ENCODE measurements around the gene AMELX.

The AMELX gene

DNA sequence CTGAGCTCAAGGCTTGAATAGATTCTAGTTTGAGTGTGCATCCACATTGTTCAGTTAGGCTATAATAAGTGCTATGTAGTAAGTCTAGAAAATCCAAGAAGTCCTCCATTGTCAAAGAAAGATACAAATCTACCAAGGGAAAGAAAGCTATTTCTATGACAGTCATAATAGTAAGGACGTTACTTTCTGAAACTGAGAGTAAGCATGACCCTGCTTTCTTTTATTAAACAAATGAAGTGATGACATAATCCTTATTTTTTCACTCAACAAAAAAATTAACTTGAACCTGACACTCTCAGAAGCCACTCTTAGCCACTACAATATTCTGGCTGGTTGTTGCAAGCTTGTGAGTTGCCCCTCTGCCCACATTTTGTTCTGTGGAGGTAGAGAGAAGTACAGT lies 33.8 kb upstream of the AMELX start:
- intact Hi-C loops (cut with DNase I; ENCODE audit: low total_unique reads) = no loop called here
- DNase-seq = no peak
- no peaks in the 10 kb centered on the region for H3K27me3 ChIP-seq
- H3K4me3 ChIP-seq = no peak overlapping the region
- H3K27ac ChIP-seq = no peak overlapping the region
- no peaks in the 10 kb centered on the region for H3K9me3 ChIP-seq
- peaks cover 0 to 9% (median 0%) of the 10 kb centered on the region in 4 donors for H3K4me1 ChIP-seq
- TF ChIP-seq, protein P1, sequence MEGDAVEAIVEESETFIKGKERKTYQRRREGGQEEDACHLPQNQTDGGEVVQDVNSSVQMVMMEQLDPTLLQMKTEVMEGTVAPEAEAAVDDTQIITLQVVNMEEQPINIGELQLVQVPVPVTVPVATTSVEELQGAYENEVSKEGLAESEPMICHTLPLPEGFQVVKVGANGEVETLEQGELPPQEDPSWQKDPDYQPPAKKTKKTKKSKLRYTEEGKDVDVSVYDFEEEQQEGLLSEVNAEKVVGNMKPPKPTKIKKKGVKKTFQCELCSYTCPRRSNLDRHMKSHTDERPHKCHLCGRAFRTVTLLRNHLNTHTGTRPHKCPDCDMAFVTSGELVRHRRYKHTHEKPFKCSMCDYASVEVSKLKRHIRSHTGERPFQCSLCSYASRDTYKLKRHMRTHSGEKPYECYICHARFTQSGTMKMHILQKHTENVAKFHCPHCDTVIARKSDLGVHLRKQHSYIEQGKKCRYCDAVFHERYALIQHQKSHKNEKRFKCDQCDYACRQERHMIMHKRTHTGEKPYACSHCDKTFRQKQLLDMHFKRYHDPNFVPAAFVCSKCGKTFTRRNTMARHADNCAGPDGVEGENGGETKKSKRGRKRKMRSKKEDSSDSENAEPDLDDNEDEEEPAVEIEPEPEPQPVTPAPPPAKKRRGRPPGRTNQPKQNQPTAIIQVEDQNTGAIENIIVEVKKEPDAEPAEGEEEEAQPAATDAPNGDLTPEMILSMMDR (IDR thresholded peaks at IDR 0.05) = no peak
- H3K36me3 ChIP-seq = no peaks in the 10 kb centered on the region

DNA sequence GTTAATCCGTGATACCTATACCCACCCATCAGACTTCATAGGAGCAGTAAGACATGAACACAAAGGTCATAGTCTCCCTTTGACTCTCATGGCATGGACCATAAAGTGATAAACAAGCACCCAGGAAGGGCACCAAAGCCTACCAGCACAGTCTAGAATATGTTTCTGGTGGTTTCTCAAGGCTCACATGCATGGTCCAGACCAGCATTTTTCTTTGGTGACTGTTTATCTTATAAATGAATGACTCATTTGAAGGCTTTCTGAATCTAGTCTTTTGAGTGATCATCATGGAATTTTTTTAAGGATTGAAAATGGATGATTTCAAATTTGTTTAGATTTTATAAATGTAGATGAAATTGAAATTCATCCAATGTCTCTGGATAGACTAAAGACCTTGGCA lies 32.0 kb upstream of the AMELX start:
- intact Hi-C loops (cut with DNase I; ENCODE audit: low total_unique reads) = no loop called here
- TF ChIP-seq, protein P1 (IDR thresholded peaks at IDR 0.05) = no peak
- no peak overlapping the region for H3K27ac ChIP-seq

DNA sequence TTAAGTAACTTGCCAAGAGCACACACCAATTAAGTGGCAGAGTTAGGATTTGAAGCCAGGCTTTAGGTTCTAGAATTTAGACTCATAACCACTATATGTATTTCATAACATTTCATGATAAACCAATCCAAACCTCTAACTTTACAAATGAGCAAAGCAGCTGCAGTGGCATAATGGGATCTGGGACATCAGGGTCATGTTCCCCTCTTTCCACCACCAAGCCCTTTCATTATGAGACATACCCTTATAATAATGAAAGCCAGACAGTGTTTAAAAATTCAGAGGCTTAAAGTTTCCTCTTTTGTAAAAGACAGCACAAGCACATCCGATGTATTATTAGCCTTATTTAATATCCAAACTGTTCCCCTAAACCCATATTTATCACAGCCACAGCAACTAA lies 28.3 kb upstream of the AMELX start:
- H3K9me3 ChIP-seq = no peaks in the 10 kb centered on the region
- intact Hi-C loops (cut with DNase I; ENCODE audit: low total_unique reads) = no loop called here
- peaks cover 0 to 9% (median 0%) of the 10 kb centered on the region in 4 donors for H3K4me1 ChIP-seq
- no peaks in the 10 kb centered on the region for H3K36me3 ChIP-seq
- no peaks in the 10 kb centered on the region for H3K27me3 ChIP-seq
- TF ChIP-seq, protein P1 (IDR thresholded peaks at IDR 0.05) = no peak
- no peak for DNase-seq
- peak overlapping the region; percentile 33 to 46 for H3K27ac ChIP-seq
- no peak overlapping the region for H3K4me3 ChIP-seq

More for the DNA sequence above, 32.0 kb upstream of the AMELX start:
- peaks cover 0 to 9% (median 0%) of the 10 kb centered on the region in 4 donors for H3K4me1 ChIP-seq
- H3K9me3 ChIP-seq = no peaks in the 10 kb centered on the region
- no peak overlapping the region for H3K4me3 ChIP-seq
- H3K27me3 ChIP-seq = no peaks in the 10 kb centered on the region
- no peaks in the 10 kb centered on the region for H3K36me3 ChIP-seq
- DNase-seq = no peak

DNA sequence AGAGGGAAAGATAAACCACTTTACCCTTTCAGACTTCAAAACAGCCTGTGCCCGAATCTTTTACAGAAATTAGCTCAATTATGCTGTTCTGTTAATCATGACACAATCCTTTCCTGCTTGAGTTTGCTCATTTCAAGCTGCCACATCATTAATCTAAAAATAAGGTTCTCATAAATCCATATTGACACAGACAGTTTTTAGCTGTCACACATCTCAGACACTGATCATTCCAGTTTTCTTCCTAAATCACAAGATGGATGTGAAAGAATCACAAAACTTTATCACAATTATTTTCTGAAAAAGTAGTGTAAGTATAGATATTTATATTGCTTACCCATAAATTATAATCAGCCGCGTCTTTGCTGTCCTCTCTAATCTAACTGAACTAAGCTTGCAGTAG lies 27.9 kb upstream of the AMELX start:
- TF ChIP-seq, protein P1 (IDR thresholded peaks at IDR 0.05) = no peak
- peak overlapping the region; percentile 33 to 46 for H3K27ac ChIP-seq
- no peaks in the 10 kb centered on the region for H3K36me3 ChIP-seq
- peak overlapping the region; percentile 21 to 29 for H3K4me3 ChIP-seq
- no peaks in the 10 kb centered on the region for H3K27me3 ChIP-seq
- peaks cover 0 to 14% (median 0%) of the 10 kb centered on the region in 4 donors for H3K4me1 ChIP-seq
- DNase-seq = no peak
- intact Hi-C loops (cut with DNase I; ENCODE audit: low total_unique reads) = no loop called here
- H3K9me3 ChIP-seq = no peaks in the 10 kb centered on the region

DNA sequence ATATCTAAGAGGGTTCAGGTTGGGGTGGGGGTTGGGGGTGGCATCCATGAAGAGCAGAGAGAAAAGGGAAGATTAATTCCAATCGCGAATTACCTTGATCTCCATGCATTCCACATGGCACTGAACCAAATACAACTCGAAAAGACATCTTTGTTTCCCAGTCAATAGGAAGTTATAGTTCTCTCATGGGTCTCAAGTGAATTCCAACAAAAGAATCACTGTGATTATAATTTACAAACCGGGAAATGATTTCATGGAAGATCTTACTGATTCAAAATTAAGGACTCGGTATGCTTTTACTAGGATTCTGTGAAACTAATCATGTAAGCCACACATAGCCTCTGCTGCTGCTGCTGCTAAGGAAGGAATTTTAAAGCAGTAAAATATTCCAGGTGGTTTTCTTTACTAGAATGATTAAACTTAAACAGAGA lies 26.6 kb upstream of the AMELX start:
- Histone ChIP-seq H3K27me3 (no peaks in the 10 kb centered on the region), H3K4me1 (peaks cover 0 to 17% (median 0%) of the 10 kb centered on the region in 4 donors), H3K9me3 (no peaks in the 10 kb centered on the region), H3K4me3 (no peak overlapping the region), H3K36me3 (no peaks in the 10 kb centered on the region), H3K27ac (peak overlapping the region in 1 of 2 donors; percentile 46)
- intact Hi-C loops (cut with DNase I; ENCODE audit: low total_unique reads) = no loop called here
- TF ChIP-seq, protein P1 (IDR thresholded peaks at IDR 0.05) = no peak
- DNase-seq = no peak

DNA sequence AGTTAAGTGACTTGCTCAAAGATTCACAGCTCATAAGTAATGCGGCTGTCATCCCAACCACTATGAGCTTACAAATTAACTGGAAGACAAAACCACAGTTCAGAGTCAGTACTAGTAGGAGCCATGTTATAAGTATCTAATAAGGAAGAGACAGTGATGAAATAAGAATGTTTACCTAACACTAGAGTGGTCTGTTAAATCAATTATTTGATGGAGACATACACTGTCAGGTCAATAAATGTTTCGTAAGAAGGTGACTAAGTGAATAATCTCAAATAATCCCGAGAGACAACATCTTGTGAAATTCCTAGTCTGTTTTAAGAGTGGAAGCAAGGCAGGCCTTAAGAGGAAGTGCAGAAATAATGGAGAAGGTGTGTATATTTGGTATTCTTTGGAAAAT lies 25.8 kb upstream of the AMELX start:
- Histone ChIP-seq H3K36me3 (no peaks in the 10 kb centered on the region), H3K27ac (no peak overlapping the region), H3K4me3 (no peak overlapping the region), H3K27me3 (no peaks in the 10 kb centered on the region), H3K9me3 (no peaks in the 10 kb centered on the region), H3K4me1 (peaks cover 0 to 15% (median 0%) of the 10 kb centered on the region in 4 donors)
- TF ChIP-seq, protein P1 (IDR thresholded peaks at IDR 0.05) = no peak
- no peak for DNase-seq
- intact Hi-C loops (cut with DNase I; ENCODE audit: low total_unique reads) = no loop called here

Measured in tibial artery (tissue), 4 donors.